ENCODE results near the gene DPP4.
A peak's percentile ranks its signal among the peaks of the same experiment; 100 is the strongest.

Gene DPP4

DNA sequence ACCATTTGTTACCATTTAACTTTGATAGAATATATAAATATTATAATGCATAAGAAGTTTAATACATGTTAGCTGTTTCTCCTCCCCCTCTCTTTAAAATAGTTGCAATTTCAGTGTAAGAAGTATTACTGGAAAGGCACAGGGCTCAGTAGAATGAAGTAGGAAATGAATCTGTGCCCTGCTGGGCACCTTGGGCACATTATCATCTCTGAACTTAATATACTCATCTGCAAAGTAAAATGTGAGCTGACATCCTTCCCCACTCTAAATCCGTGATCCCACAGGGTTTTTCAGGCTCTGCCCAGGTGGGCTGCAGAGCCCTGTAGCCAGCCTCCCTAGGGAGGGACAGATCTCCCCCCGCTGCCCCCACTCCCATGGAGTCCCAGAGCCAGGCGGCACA is 56.8 kb downstream of the DPP4 start:
- no peak for DNase-seq (ENCODE audit: low read depth)

- DNase-seq (ENCODE audit: low read depth), result no peak
Measured at GRCh38 chr2:162016080-162016479, 57.9 kb downstream of the DPP4 start.

GRCh38 chr2:162014751-162015150 is 59.3 kb downstream of the DPP4 start:
- DNase-seq (ENCODE audit: low read depth), result no peak

- no peak for DNase-seq (ENCODE audit: low read depth)
Measured at GRCh38 chr2:162013514-162014475, 60.2 kb downstream of the DPP4 start.

DNA sequence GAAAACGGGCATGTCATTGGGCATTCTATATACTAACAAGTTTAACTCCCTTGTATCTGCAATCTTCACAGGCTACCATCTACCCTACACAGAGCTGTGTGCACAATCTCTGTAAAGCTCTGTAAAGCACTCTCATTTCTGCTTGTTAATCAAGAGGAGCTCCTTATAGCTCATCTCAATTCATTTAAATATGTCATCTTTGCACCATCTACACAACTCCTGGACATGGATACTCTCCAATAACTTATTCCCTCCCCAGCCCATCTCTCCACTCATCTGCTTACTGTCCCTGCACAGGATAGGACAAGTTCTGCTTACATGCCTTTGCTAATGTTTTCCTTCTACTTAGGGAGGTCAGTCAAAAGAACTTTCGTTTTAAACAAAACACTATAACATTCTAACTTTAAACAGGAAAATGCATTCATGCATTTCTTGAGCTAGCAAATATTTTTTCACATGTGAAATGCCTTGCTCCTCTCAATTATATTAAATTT is 61.4 kb downstream of the DPP4 start:
- DNase-seq (ENCODE audit: low read depth), result no peak

GRCh38 chr2:162011706-162012564 is 62.1 kb downstream of the DPP4 start:
- no peak for DNase-seq (ENCODE audit: low read depth)

DNA sequence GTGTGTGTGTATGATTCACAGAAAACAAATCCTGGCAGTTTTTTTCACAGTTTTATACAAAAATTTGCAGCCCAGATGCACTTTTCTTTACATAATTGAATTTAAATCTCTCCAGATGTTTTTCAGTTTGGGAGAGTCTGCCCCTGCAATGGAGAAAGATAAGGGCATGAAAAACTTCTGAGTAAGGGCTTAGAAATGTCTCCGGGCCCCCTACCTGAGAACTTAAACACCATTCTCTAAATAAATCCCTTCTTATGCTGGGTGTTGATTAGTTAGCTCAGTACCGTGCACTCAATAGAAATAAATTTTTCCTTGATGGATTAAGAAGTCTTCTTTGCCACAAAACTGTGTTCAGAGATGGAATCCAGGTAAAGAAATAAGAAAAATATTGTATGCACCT is 64.5 kb downstream of the DPP4 start:
- DNase-seq (ENCODE audit: low read depth), result no peak

- DNase-seq (ENCODE audit: low read depth), result no peak
Measured at GRCh38 chr2:162007447-162008040, 66.5 kb downstream of the DPP4 start.

- DNase-seq (ENCODE audit: low read depth), result no peak
Measured at GRCh38 chr2:162006337-162006736, 67.7 kb downstream of the DPP4 start.

DNA sequence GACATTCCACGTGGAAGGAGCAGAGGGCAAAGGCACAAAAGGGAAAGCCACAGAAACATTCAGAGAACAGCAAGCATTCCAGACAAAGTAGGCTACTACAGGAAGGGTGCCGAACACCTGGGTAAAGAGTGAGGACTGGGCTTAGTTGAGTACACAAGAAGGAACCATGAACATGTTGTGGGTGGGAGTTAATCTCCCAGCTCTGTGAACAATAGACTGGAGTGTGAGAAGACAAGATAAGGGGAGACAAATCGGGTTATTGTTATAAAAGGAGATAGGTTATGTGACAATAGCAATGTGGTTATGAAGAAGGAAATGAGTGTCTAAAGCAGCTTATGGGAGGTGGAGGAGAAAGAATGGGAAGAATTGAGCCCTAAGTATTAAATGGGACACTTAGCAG is 70.0 kb downstream of the DPP4 start:
- DNase-seq (ENCODE audit: low read depth), result no peak

- no peak for DNase-seq (ENCODE audit: low read depth)
Measured at GRCh38 chr2:162002623-162003235, 71.3 kb downstream of the DPP4 start.

DNA sequence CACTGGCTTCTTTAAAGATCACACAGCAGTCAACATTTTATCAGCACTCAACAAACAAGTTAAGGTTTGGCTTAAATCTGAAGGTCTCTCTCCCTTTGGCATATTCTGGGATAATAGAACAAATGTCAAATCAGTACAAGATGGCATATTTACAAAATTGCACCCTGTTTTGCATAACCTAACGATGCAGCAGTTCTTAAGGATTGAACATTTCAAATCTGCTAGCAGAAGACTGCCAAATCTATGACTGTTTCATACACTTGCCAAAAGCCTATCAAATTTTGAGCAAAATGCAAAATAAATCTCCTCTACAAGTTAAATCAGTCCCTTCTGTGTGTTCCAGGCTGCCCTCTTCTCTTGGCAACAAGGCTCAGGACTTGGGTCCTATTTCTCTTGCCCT is 73.6 kb downstream of the DPP4 start:
- no peak for DNase-seq (ENCODE audit: low read depth)

GRCh38 chr2:161999321-161999720 is 74.7 kb downstream of the DPP4 start:
- DNase-seq (ENCODE audit: low read depth), result no peak

DNA sequence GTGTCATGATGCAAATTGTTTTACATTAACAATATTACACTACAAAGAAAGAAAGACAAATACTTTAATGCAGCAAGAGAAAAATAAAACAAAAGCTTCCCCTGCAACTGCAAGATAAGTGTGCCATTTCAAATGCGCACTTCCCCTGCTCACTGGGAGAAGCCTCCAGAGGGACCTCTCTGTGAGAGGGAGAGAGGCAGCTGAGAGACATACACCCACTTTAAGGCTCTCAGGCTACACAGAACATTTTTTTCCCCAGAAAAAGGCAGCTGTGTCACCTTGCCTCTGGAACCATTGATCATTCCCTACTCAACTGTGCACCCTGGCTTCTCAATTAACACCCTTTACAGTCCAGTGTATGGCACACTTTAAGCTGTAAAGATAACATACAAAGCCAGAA is 75.2 kb downstream of the DPP4 start:
- DNase-seq (ENCODE audit: low read depth), result no peak

DNA sequence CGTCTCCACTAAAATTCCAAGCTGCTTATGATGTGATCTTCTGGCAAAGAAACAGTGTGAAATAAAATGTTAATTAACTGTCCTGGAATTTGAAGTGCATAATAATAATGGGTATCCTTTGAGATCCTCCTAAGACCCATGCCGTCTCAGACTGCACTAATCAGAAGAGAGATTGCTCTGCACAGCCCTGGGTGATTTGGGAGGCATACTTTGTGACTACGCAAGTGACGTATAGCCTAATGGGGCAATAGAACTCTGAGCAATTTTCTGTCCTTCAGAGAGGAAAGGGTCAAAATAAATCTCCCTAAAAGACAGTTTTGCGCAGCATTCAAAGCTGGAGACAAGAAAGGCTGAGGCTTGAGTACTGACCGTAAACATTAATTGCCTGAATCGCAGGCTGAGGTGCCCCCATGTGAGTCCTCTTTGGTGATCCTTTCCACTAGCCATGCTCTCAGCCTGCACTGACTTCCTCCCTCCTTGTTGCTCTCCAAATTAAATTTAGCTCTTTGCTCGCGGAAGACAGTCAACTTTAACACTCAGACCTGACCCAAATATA is 76.0 kb downstream of the DPP4 start:
- no peak for DNase-seq (ENCODE audit: low read depth)

DNA sequence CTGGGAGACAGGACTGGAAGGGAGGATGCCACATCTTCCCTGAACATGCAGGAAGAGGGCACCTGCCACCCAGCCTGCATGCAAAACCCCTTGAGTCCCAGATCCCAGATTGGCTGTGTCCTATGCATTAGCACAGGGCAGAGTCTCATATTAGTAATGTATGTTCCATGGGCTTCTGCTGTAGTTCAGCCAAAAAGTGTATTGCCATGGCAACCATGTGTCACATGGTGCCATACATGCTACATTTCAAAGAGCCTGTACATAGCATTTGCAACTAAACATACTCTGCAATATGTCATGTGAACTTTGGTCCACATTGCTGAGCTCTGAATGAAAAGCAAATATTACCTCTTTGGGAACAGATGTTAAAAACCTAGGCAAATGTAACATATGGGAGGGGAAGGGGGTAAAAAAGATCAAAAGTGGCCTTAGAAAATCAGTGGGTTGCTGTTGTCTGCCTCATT is 78.4 kb downstream of the DPP4 start:
- DNase-seq (ENCODE audit: low read depth), result no peak

- DNase-seq (ENCODE audit: low read depth), result no peak
Measured at GRCh38 chr2:161994761-161995520, 79.1 kb downstream of the DPP4 start.

DNA sequence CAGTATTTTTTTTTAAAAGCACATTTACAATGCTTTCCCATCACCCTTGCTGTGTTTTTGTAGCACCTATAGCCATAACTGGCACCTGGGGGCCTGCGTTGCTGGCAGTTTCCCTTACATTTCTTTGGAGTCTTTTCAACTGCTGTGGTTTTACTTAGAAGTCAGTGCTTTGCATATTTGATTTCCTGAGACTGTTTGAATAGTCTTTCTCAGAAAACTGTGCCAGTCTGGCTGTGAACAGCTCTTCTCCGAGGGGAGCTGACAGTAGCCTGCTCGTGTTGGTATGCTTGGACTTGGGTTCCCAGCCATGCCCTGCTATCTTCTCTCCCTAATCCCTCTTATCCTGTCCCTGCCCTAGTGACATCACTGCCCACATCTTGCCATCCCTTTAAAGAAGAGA is 81.5 kb downstream of the DPP4 start:
- peak; percentile 27 for DNase-seq (ENCODE audit: low read depth)

DNA sequence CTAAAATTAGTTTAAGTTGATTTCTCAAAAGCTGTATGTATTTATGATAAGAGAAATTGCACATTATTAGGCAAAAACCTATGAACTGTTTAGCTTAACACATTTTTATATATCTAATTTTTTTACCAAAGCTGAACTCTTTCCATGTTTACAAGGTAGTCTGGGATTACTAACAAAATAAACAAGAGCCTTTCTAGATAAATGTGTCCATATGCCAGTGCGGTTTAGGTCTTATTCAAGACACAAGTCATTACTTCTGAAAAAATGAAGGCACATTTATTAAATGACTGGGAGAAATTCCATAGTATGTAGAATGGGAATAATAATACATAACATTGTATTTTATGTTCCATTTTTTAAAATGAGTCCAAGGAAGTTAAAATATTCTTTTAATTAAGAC is 82.0 kb downstream of the DPP4 start:
- no peak for DNase-seq (ENCODE audit: low read depth)

GRCh38 chr2:161990741-161991140 is 83.3 kb downstream of the DPP4 start:
- no peak for DNase-seq (ENCODE audit: low read depth)

DNA sequence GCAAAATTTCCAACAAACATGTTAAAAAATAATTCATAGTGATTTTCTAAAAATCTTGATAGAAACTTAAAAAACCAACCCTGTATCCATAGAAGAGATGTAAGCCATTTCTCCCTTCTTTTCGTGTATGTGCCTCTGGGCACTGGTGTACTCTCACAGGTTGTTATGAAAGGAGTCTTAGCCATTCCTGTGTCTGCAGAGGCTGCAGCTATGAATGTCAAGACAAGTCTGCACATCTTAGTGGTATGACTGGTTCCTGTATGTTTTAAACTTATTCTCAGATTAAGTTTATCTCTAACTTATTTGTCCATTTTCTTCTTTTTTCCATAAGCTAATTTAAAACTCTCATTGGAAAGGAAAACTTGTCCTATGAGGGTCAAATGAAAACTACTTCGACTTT is 84.0 kb downstream of the DPP4 start:
- DNase-seq (ENCODE audit: low read depth), result no peak
